Stomach (tissue), 4 donors: ENCODE results near the gene POU2AF1.

ENCODE experiments used
- EP300 ChIP-seq: sonication (generic); formaldehyde crosslinking; IDR thresholded peaks from one replicate; pipeline ENCODE4 v1.6.1; 2017; ENCODE audit warnings: antibody characterized with exemption
- POLR2A ChIP-seq, 4 donors: fragments of 450-650 bp; IDR thresholded peaks; one replicate each; pipeline ENCODE4 v1.6.1; 2016; ENCODE audit warnings: antibody characterized with exemption in 4 of 4, control low read depth in 2 of 4, mild to moderate bottlenecking in 1 of 4, moderate library complexity in 1 of 4
- TF ChIP-seq, protein P1 (sequence below), 7 experiments: fragments of 450-650 bp in 4 of 7; fragments of 200-600 bp in 3 of 7; sonication (generic) in 3 of 7; IDR thresholded peaks; one replicate each; pipeline ENCODE4 v1.5.1; 2016 to 2019; ENCODE audit warnings: antibody characterized with exemption in 7 of 7, control low read depth in 2 of 7, mild to moderate bottlenecking in 1 of 7

DNA sequence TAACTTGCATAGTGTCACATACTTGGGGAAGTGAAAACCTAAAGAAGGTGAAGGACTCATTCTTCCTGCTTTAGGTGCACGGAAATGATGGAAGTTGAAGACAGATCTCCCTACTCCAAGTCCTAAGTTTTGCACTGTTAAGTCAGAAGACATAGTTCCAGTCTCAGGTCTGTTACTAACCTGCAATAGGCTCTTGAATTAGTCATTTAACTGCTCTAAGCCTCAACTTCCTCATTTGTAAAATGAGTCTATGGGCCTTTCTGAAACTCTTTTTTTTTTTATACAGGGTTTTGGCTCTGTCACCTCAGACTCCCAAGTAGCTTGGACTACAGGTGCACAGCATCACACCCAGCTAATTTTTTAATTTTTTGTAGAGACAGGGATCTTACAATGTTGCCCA is 30.8 kb upstream of the POU2AF1 start:
- TF ChIP-seq, protein P1, sequence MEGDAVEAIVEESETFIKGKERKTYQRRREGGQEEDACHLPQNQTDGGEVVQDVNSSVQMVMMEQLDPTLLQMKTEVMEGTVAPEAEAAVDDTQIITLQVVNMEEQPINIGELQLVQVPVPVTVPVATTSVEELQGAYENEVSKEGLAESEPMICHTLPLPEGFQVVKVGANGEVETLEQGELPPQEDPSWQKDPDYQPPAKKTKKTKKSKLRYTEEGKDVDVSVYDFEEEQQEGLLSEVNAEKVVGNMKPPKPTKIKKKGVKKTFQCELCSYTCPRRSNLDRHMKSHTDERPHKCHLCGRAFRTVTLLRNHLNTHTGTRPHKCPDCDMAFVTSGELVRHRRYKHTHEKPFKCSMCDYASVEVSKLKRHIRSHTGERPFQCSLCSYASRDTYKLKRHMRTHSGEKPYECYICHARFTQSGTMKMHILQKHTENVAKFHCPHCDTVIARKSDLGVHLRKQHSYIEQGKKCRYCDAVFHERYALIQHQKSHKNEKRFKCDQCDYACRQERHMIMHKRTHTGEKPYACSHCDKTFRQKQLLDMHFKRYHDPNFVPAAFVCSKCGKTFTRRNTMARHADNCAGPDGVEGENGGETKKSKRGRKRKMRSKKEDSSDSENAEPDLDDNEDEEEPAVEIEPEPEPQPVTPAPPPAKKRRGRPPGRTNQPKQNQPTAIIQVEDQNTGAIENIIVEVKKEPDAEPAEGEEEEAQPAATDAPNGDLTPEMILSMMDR (IDR thresholded peaks at IDR 0.05): no peak
- TF ChIP-seq EP300: no peak
- no peak for TF ChIP-seq POLR2A (IDR thresholded peaks at IDR 0.05)
